Subcutaneous abdominal adipose tissue (tissue), 5 donors: Measurements from ENCODE around the gene JUND.

Source experiments
- H3K27ac ChIP-seq: one replicate; pipeline ENCODE4 v1.7.0; 2013; ENCODE audit warnings: low read depth, mild to moderate bottlenecking, inconsistent platforms, low read length, moderate library complexity
- H3K27me3 ChIP-seq, 5 donors: one replicate each; pipeline ENCODE4 v1.7.0; 2013; ENCODE audit warnings: low read length in 5 of 5, inconsistent platforms in 1 of 5; ENCODE audit not compliant: control insufficient read depth in 5 of 5, insufficient read depth in 4 of 5
- H3K36me3 ChIP-seq, 5 donors: one replicate each; pipeline ENCODE4 v1.7.0; 2013; ENCODE audit warnings: low read length in 5 of 5; ENCODE audit not compliant: control insufficient read depth in 5 of 5, insufficient read depth in 5 of 5
- H3K4me1 ChIP-seq, 5 donors: one replicate each; pipeline ENCODE4 v1.7.0; 2013; ENCODE audit warnings: low read length in 5 of 5, mild to moderate bottlenecking in 3 of 5, moderate library complexity in 1 of 5; ENCODE audit not compliant: control insufficient read depth in 5 of 5, insufficient read depth in 5 of 5
- H3K4me3 ChIP-seq, 5 donors: one replicate each; pipeline ENCODE4 v1.7.0; 2013; ENCODE audit warnings: low read length in 5 of 5, low read depth in 1 of 5
- H3K9ac ChIP-seq, 5 donors: one replicate each; pipeline ENCODE4 v1.7.0; 2013; ENCODE audit warnings: low read length in 5 of 5, mild to moderate bottlenecking in 4 of 5, moderate library complexity in 3 of 5
- H3K9me3 ChIP-seq, 5 donors: one replicate each; pipeline ENCODE4 v1.7.0; 2013; ENCODE audit warnings: low read length in 5 of 5; ENCODE audit not compliant: control insufficient read depth in 5 of 5
- donor health status: healthy.
- donor health status: healthy.
- donor health status: healthy.
- donor health status: healthy.
- donor health status: healthy.

Gene JUND

DNA sequence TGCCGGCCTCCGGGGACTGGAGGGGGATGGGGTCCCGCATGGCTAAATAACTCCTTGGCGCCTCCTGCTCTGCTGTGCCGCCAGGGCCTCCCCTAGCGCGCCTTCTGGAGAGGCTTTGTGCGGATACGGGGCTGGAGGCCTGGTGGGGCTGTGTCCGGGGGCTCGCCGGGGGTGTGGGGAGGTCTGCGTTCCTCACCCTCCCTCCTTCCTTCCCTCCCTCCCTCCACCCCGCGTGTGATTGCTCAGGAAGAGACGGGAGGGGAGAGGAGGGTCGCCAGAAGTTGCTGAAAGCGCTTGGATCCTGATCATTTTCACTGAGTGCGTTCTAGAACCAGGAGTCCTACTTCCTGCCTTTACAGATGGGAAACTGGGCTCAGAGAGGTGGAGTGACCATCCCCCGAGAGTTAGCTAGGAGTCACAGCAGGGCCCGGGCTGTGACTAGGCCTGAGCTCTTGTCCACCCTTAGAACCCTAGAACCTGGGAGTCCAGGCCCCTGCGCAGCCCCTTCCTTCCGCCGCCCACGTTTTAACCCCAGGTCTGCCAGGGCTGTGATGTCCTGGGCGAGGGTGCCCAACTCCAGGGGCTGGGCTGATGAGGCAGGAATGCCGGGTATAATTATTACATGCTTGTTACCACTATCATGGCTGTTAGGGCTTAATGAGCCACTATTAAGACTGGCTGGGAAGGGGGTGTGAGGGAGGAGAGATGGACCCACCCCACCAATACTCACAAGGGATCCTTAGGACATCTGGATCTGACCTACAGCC lies 782 bp upstream of the JUND start:
- Histone ChIP-seq H3K9me3 (no peaks in the 10 kb centered on the region), H3K4me1 (peaks cover 13 to 46% (median 32%) of the 10 kb centered on the region in 5 donors), H3K36me3 (peaks cover 0 to 16% (median 15%) of the 10 kb centered on the region in 5 donors), H3K27ac (peak overlapping the region; percentile 99), H3K9ac (peak overlapping the region; percentile 73 to 94 (median 85)), H3K4me3 (peak overlapping the region; percentile 33 to 78 (median 68)), H3K27me3 (no peaks in the 10 kb centered on the region)

DNA sequence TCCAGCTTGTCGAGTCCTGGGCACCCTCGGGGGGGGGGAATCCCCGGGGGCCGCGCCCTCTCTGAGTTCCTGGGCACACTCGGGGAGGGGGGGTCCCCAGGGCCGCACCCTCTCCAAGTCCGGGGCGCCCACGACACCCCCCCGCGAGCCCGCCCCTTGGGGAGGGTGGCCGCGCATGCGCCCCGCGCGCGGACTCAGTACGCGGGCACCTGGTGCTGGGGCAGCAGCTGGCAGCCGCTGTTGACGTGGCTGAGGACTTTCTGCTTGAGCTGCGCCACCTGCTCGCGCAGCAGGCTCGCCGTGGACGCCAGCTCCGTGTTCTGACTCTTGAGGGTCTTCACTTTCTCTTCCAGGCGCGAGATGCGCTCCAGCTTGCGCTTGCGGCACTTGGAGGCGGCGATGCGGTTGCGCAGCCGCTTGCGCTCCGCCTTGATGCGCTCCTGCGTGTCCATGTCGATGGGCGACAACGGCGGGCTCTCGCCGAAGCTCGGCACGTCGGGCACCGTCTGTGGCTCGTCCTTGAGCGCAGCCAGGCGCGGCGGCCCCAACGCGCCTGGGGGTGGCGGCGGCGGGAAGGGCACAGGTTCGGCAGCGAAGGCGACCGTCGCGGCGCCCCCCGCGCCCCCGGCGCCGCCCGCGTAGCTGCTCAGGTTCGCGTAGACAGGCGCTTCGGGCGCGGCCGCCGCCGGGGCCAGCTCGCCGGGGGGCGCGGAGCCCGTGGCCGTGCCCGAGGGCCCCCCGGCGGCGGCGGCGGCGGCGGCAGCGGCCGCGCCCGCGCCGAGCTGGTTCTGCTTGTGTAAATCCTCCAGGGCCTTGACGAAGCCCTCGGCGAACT lies 958 bp downstream of the JUND start:
- peak overlapping the region; percentile 97 for H3K27ac ChIP-seq
- no peaks in the 10 kb centered on the region for H3K9me3 ChIP-seq
- no peaks in the 10 kb centered on the region for H3K27me3 ChIP-seq
- H3K4me3 ChIP-seq: peak overlapping the region; percentile 57 to 100 (median 99)
- peaks cover 17 to 58% (median 42%) of the 10 kb centered on the region in 5 donors for H3K4me1 ChIP-seq
- peaks cover 0 to 19% (median 16%) of the 10 kb centered on the region in 5 donors for H3K36me3 ChIP-seq
- H3K9ac ChIP-seq: peak overlapping the region; percentile 81 to 100 (median 99)

DNA sequence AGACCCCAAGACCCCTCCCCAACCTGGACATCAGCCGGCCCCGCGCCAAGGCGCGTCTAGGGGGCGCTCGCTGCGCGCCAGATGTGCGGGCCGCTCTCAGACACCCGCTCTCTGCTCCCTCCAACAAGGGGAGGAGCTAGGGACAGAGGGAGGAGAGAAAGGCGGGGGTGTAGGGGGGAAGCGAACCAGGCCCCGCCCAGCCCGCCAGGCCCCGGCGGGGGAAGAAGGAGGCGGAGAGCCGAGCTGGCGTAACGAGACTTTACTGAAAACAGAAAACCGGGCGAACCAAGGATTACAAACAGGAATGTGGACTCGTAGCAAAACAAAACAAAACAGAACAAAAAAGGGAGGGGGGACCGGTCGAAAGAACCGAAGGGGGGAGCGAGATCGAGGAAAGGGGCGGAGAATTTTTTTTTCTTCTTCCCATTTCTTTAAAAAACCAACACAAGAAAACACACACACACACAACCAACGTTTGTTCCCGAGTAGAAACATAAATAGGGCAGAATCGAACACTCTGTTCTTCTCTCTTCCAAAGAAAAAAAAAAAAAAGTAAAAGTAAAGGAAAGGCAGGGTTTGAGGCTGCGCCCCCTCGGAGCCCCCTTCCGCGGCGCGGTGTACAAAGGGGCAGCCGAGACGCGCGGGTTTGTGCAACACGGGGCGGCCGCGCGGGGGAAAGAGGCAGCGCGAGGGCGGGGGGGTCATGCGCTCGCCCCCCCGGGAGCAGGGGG lies 1.7 kb downstream of the JUND start:
- H3K27ac ChIP-seq: peak overlapping the region; percentile 97
- peak overlapping the region; percentile 81 to 100 (median 99) for H3K4me3 ChIP-seq
- peaks cover 0 to 19% (median 16%) of the 10 kb centered on the region in 5 donors for H3K36me3 ChIP-seq
- H3K4me1 ChIP-seq: peaks cover 20 to 58% (median 48%) of the 10 kb centered on the region in 5 donors
- no peaks in the 10 kb centered on the region for H3K27me3 ChIP-seq
- H3K9me3 ChIP-seq: no peaks in the 10 kb centered on the region
- H3K9ac ChIP-seq: peak overlapping the region; percentile 94 to 100 (median 99)

DNA sequence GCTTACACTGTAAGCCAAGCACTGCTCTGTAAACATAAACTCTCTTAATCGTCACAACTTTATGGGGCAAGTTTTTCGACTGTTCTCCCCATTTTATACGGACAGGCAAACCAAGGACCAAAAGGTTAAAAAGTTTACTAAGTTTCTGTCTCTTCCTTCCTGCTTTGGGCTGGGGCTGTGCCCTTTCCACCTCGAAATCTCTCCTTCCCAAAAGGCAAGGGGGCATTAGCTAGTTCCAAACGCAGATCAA lies 2.2 kb downstream of the JUND start:
- no peaks in the 10 kb centered on the region for H3K9me3 ChIP-seq
- peaks cover 0 to 19% (median 16%) of the 10 kb centered on the region in 5 donors for H3K36me3 ChIP-seq
- H3K27me3 ChIP-seq: no peaks in the 10 kb centered on the region
- peak overlapping the region; percentile 81 to 100 (median 99) for H3K4me3 ChIP-seq
- H3K4me1 ChIP-seq: peaks cover 20 to 61% (median 52%) of the 10 kb centered on the region in 5 donors
- peak overlapping the region; percentile 94 to 100 (median 99) for H3K9ac ChIP-seq
- H3K27ac ChIP-seq: peak overlapping the region; percentile 97

DNA sequence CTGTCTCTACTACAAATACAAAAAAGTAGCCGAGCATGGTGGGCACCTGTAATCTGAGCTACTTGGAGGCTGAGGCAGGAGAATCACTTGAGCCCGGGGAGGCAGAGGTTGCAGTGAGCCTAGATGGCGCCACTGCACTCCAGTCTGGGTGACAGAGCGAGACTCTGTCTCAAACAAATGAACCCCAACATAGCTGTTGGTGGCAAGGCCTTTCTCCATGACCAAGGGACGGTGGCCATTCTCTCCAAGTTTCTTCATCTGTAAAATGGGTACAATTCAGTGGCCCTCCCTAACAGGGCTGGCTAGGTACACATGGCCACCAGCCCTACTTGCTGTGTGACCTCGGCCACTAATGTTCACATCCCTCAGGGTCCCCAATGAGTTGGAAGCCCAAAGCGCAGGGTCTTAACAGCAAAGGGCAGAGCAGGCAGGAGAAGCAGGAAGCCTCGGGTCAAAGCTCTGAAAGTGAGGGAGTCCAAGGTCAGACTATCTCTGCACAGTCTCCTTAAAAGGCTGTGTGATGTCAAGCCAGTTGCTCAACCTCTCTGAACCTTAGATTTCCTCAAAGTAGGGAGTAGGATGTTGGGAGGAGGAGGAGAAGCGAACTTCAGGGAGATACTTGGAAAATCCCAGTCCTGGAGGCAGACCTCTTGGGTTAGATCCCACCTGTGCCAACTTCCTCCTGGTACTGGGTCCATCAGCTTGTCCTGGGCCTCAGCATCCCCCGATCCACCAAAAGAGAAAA lies 2.7 kb downstream of the JUND start:
- H3K27me3 ChIP-seq: no peaks in the 10 kb centered on the region
- no peaks in the 10 kb centered on the region for H3K9me3 ChIP-seq
- peaks cover 20 to 61% (median 53%) of the 10 kb centered on the region in 5 donors for H3K4me1 ChIP-seq
- peak overlapping the region; percentile 81 to 100 (median 99) for H3K4me3 ChIP-seq
- peak overlapping the region; percentile 94 to 100 (median 99) for H3K9ac ChIP-seq
- peaks cover 0 to 19% (median 16%) of the 10 kb centered on the region in 5 donors for H3K36me3 ChIP-seq
- H3K27ac ChIP-seq: peak overlapping the region; percentile 97

DNA sequence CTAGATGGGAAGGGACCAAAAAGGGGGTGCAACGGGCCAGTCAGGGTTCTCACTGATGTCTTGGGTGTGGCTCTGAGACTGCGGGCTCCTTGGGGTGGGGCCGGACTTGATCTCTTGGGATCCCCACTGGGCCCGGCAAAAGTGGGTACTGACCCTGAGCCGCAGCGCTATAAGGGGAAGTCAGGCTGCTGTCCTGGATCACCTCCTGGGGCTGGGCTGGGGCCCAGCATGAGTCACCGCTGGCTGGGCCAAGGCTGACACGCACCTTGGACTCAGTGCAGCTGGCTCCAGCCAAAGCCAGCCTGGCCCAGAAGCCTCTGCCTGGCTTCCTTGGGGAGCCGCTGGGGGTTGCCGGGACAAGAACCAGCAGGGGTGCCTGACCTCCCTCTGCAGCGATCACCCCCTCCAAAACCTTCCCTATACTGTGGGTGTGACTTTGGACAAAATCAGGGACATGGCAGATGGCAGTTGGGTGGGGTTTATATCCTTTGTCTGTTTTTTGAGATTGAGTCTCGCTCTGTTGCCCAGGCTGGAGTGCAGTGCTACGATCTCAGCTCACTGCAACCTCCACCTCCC lies 6.6 kb downstream of the JUND start:
- Histone ChIP-seq H3K4me3 (peak overlapping the region in 3 of 5 donors; percentile 10 to 39 (median 37)), H3K4me1 (peaks cover 16 to 47% (median 40%) of the 10 kb centered on the region in 5 donors), H3K36me3 (peaks cover 0 to 18% (median 17%) of the 10 kb centered on the region in 5 donors), H3K27ac (peak overlapping the region; percentile 74), H3K9me3 (no peaks in the 10 kb centered on the region), H3K9ac (no peak overlapping the region), H3K27me3 (no peaks in the 10 kb centered on the region)

DNA sequence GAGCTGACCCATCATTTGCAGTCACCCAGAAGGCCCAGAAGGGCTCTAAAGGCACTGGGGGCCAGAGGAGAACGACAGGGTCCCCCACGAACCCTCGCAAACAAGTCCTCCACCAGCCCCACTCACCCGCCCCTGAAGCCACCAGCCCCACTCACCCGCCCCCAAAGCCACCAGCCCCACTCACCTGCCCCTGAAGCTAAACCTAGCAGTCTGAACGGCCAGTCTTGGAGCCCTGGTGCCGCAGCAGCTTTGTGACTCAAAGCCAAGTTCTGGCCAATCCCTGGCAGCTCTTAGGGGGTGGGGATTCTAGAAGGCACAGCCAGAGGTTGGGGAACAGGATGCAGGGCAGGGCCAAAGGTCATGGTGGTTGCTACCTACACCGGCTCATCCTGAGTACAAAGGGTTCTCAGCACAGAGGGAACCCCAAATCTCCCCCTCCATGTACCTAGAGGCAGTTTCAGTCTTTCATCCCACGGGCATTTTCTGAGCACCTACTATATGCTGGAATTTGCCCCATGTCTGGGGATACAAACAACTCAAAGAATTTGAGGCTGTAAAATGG lies 7.1 kb downstream of the JUND start, which contains the start of gene IQCN:
Gene IQCN, minus strand, starts transcription at position 234 of the 562 bp plus-strand sequence. CDS start 4,974 bp downstream, outside the sequence.
- H3K36me3 ChIP-seq: peaks cover 0 to 18% (median 17%) of the 10 kb centered on the region in 5 donors
- H3K9me3 ChIP-seq: no peaks in the 10 kb centered on the region
- peaks cover 16 to 45% (median 38%) of the 10 kb centered on the region in 5 donors for H3K4me1 ChIP-seq
- no peaks in the 10 kb centered on the region for H3K27me3 ChIP-seq
- peak within 1 kb of the TSS in 4 of 5 donors; percentile 10 to 39 (median 26) for H3K4me3 ChIP-seq
- H3K27ac ChIP-seq: peak within 1 kb of the TSS; percentile 74
- no peak within 1 kb of the TSS for H3K9ac ChIP-seq

DNA sequence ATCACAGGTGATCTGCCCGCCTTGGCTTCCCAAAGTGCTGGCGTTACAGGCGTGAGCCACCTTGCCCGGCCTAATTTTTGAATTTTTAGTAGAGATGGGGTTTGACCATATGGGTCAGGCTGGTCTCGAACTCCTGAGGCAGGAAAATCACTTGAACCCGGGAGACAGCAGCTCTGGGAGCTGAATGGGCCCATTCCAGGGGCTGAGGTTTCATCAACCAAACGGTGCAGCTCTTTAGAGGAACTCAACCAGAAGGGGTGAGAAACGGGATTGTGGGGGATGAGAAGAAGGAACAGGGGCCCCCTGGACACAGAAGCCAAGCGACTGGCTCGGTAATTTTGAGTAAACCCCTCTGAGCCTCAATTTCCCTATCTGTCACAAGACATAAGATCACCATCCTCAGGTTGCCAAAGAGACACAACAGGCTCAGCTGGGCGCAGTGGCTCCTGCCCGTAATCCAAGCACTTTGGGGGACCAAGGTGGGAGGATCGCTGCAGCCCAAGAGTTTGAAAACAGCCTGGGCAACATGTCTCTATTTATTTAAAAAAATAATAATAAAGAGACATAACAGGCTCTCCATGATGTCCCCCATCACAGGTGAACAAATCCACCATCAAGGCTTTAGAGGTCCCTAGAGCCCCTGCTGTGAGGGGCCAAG lies 7.7 kb downstream of the JUND start:
- no peaks in the 10 kb centered on the region for H3K9me3 ChIP-seq
- H3K9ac ChIP-seq: no peak overlapping the region
- peaks cover 14 to 39% (median 32%) of the 10 kb centered on the region in 5 donors for H3K4me1 ChIP-seq
- H3K27ac ChIP-seq: peak overlapping the region; percentile 74
- no peaks in the 10 kb centered on the region for H3K27me3 ChIP-seq
- peaks cover 0 to 17% (median 15%) of the 10 kb centered on the region in 5 donors for H3K36me3 ChIP-seq
- H3K4me3 ChIP-seq: no peak overlapping the region
